GM10266 (cell line): Measurements from ENCODE around the gene HAVCR1.
"Not testable (repeated sequence)": the region's sequence is repeated elsewhere in the genome, so short reads cannot be mapped to it uniquely, and the experiment has no call there.

Source experiments
- DNase-seq: peaks from one replicate; pipeline ENCODE4 v3.0.0; 2012; ENCODE audit errors: extremely low spot score
- CTCF ChIP-seq: IDR thresholded peaks from 2 replicates; pipeline ENCODE4 v1.5.1; 2012; ENCODE audit warnings: mild to moderate bottlenecking, low read depth; ENCODE audit not compliant: control insufficient read depth, insufficient read depth; ENCODE audit errors: missing control alignments

HAVCR1 gene

DNA sequence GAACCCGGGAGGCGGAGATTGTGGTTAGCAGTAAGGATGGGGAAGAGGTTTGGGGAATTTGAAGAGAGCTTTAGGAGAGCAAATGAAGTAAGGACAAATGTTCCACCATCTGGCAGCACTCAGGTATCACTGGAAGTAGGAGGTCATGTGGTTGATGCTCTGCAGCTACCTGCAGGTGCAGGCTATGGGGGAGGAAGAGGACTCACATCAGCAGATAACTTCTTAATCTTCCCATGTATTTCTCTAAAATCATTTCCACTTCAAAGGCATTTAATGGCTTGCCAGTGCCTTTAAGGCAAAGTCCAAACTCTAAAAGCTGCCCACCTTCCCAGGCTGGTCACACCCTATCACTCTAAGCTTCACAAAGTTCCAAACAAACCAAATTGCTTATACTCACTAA, 8.1 kb upstream of the HAVCR1 start:
- no peak for TF ChIP-seq CTCF
- no peak for DNase-seq

DNA sequence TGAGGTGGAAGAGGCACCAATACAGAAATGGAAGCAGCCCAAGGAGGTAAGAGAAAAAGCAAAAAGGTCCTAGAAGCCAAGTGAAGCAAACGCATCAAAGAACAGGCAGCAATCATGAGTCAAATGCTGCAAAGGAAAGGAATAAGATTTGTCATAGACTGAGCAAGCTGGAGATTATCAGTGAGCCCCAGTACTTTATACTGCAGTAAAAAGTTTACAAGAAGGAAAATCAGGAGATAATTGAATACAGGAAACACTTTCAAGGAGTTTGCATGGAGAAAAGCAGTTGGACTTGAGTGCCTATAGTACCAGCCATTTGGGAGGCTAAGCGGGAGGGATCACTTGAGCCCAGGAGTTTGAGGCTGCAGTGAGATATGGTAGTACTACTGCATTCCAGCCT, 7.2 kb upstream of the HAVCR1 start:
- no peak for DNase-seq
- TF ChIP-seq CTCF, result no peak

DNA sequence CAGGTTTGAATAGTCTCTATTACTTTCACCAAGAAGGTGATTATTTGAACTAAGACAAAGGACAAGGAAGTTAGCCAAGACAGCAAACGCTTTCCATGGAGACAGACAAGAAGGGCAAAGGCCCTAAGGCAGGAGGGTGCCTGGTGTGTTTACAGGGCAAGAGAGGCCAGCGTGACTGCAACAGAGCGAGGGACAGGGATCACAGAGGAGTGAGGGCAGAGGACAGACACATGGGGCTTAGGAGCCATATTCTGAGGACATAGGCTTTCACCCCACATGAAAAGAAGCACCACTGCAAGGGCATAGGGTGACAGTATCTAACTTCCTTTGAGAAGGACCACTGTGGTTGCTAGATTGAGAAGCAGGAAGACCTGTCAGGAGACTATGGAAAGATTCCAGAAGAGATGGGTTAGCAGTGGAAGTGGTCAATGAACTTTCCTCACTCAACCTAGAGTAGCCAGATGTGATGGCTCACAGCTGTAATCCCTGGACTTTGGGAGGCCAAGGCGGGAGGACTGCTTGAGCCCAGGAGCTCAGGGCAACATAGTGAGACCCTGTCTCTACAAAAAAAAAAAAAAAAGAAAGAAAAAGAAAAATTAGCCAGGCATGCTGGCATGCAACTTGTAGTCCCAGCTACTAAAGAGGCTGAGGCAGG, 5.0 kb upstream of the HAVCR1 start:
- no peak for TF ChIP-seq CTCF
- DNase-seq, result no peak

- DNase-seq, result no peak
- TF ChIP-seq CTCF, result no peak
Measured at GRCh38 chr5:157059891-157060290, 975 bp upstream of the HAVCR1 start.

DNA sequence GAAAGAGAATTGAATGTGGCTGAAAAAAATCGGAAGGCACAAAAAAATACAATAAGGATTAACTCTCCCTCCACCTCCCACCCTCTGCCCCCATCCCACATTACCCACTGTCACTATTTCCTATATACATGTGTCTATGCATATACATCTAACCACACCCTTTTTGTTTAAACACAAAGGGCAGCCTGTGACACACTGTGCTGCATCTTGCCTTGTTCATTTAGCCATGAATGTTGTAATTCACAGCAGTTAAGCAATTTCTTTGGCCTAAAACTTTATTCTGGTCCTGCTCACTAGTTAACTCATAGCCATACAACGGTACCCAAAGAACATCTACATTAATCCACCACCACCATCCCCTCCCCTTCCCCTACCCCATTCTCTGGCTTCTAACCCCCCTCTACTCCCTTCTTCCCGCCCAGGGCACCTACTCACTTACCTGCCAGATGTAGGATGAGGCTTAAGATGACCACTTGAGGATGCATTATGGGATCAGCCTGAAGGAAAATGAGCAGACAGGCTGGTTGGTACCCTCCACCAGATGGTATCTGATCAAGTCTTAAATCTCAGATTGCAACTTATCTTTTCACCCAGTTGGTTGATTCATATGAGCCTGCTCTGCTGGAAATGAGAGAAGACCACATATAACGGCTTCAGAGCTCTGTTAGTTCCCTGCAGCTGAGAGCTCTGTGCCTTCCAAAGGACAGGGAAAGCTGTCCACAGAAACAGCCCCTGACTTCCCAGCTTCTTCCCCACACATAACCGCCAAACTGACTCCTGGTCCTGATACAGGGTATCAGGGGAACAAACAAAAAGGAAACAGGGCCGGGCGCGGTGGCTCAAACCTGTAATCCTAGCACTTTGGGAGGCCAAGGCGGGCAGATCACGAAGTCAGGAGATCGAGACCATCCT, 1.2 kb downstream of the HAVCR1 start:
- TF ChIP-seq CTCF, result no peak
- no peak for DNase-seq

DNA sequence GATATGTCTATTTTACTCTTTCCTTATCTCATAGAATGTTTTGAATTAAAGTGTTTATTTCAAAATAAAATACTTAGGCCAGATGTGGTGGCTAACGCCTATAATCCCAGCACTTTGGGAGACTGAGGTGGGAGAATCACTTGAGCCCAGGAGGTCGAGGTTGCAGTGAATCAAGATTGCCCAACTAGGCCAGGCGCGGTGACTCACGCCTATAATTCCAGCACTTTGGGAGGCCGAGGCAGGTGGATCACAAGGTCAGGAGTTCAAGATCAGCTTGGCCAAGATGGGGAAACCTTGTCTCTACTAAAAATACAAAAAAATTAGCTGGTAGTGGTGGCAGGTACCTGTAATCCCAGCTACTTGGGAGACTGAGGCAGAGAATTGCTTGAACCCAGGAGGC, 2.1 kb downstream of the HAVCR1 start:
- not testable (repeated sequence) for DNase-seq

DNA sequence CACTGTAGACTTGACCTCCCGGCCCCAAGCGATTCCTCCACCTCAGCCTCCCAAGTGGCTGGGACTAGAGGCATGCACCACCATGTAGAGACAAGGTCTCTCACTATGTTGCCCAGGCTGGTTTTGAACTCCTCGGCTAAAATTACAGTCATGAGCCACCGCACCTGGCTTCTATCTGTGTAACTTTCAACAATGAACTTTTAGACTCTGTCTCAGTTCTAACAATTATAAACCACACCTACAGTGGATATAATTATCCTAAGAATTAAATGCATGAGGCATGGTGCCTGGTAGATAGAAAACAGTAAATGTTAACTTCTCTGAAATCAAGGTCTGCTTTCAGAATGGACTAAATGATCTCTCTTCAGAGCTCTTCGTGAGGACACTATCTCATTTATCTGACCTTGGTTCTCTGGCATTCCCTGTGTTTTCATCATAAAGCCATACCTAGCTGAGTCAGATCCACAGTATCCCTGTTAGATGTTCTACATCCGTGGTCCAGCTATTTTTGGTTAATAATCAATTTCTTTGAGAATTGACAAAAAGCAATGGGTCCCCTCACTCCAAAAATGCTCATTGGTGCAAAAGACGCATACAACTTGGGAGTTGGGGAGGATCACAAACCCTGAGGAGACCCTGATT, 7.2 kb downstream of the HAVCR1 start:
- DNase-seq, result no peak
- TF ChIP-seq CTCF, result no peak
